GM19099 (cell line): Measurements from ENCODE around the gene ANK3.

ENCODE experiments used
- POLR2A ChIP-seq: IDR thresholded peaks from 3 replicates; pipeline ENCODE4 v1.6.1; 2011; ENCODE audit warnings: low read depth; ENCODE audit not compliant: insufficient read length; ENCODE audit errors: extremely low read depth

The ANK3 gene

DNA sequence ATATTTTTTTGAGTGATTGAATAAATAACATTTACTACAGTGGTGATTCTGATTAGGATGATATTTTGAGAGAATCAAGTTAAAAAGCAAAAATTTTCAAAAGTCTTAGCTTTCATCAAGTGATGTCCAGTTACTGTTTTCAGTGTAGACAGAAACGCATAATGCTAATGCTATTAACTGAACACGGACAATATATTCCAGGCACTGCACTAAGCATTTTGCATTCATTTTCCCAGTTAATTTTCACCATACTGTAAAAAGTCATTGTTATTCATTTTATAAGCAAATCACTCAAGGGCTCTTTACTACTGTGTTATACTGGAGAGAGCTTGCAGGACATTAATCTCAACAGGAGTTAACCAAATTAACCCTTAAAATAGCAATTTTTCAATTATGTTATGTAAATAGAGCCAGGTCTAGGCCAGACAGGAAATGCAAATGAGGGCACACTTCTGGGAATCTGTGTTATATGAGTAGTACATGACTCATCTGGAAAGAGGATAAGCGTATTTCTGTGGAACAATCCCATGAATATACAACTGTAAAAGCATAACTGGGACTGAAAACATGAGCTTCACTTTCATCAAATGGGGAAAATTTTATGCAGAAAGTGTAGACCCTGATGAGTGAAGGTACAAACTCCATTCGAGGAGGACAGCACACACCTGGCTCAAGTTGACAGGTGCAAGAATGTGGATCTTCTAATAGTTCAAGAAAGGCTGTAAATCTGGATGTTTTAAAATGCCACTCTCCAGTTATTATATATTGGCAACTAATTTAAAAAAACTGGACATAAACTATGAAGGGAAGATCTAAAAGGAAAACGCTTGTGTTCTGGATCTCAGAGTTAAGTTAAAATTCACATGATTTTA, 75.4 kb downstream of the ANK3 start:
- TF ChIP-seq POLR2A = no peak

DNA sequence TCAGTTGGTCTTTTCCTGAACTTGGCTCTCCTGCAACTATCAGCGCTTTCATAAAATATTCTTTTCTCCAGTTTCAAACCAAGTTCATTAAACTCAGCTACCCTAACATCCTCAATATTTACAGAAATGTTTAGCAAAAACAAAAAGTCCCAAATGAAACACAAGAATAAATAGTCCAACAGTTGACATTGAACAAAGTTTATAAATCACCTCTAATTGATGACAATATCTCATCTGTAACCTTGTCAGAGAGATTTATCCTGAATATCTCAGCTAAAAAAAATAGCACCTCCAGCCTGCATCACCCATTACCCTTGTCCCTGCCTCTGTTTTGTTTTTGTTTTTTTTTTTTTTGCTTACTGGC, 76.1 kb downstream of the ANK3 start:
- TF ChIP-seq POLR2A = no peak

DNA sequence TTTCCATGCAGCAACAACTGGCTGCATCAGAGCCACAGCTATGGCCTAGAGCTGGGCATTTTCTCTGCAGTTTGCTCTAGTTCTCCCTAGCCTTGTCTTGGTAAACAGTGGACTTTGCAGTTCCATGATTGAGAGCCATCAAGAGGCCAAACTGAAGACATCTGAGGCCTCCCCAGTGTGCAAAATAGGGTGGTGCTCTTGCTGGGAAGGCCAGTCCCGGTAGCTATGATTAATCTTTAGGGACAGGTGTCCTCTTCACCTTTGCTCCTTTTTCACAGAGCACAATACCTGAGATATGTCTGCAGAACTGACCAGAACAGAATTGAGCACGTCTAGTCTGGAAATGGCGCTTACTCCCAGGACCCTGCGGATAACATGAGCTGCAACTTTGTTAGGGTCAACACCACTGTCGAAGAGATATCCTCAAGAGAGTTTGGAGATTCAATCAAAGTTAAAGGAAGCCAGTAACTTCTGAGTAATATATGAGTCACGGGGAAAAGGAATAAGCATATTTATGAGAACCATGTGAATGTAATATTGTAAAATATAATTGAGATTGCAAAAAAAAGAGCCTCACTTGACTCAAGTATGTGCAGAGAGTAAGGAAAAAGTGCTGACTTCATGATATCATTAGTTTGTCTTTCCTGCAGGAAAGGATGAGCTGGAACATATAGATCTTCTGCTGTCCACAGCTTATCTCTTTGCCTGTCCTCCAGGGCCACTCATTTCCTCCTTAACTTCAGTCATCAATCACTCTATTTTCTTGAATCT, 76.7 kb downstream of the ANK3 start:
- TF ChIP-seq POLR2A = no peak

DNA sequence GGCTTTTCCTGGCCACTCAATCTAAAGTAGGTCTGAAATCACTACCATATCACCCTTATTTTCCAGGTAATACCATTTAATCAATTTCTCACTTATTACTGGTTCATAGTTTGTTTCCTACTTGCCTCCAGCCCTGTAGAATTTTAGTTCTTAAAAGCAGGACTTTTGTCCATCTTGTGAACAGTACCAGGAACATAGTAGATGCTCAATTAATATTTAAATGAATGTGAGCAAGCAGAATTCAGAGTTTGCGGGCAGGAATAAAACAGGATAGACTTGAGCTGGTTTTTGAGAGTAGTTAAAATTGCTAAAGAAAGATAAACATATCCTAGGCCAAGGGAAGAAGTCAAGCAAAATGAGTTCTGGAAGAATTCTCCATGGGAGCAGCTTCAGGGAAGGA, 77.9 kb downstream of the ANK3 start:
- no peak for TF ChIP-seq POLR2A

DNA sequence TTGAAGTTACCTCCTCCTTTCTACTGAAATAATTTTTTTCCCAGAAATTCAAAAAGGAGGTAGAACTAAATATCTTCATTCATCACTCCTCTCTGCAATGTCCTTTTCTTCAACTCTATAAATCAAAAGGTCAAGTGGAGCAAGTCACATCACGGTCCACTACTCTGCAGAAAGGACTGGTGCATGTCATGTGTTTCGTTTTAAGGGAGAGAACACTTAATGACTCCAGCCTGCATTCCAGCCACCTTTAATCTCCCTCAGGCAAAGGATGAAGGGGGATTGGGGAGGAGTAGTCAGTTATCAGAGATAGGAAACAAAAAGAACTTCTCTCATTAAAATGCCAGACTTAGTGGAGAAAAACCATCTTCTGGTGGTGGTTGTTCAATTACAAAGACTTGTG, 78.9 kb downstream of the ANK3 start:
- TF ChIP-seq POLR2A = no peak

DNA sequence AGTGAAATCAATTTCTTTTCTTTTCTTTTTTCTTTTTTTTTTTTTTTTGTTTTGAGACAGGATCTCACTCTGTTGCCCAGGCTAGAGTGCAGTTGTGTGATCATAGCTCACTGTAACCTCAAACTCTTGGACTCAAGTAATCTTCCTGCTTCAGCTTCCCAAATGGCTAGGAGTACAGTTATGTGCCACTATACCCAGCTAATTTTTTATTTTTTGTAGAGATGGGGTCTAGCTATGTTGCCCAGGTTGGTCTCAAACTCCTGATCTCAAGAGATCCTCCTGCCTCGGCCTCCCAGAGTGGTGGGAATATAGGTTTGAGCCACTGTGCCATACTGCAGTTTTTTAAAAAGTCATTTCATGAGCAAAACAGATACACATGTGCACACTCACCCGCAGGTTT, 79.8 kb downstream of the ANK3 start:
- TF ChIP-seq POLR2A = no peak

DNA sequence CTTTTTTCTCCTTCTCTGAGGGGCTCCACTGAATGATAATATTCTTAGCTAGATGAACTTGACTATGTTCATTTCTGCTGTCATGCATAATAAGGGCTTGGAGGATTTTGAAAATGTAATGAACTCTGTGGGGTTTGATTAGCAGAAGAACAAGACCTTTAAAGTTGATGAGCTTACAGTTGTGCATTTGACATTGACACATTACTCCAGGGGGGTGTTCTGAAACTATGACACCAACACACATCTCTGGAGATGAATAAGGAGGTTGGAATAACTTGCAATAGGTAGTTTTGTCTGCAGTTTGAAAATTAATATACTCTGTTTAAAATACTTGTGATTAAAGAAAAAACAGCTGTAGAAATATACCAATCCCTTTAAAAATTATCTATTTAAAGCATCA, 80.3 kb downstream of the ANK3 start:
- TF ChIP-seq POLR2A = no peak

DNA sequence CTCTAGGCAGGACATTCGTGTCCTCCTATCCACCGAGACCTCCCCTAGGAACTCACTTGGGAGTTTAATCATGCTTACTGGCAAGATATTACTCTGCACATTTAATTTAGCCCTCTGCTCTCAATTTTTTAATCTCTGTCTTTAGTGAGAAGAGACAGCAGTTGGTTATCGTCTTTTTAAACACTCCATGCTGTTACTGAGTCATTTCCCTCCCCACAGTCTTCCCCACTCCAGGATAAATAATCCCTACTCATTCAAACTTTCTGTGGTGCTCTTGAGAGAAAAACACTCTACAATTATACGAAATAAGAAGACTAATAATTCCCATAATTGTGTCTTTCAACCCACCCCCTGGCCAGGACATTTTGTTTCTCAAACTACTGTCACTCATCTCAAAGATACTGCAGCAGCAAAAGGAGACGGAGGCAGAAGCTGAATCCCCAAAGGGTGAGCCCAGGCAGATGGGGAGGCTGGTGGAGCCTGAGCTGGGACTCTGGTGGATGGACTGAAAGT, 84.2 kb downstream of the ANK3 start:
- no peak for TF ChIP-seq POLR2A

DNA sequence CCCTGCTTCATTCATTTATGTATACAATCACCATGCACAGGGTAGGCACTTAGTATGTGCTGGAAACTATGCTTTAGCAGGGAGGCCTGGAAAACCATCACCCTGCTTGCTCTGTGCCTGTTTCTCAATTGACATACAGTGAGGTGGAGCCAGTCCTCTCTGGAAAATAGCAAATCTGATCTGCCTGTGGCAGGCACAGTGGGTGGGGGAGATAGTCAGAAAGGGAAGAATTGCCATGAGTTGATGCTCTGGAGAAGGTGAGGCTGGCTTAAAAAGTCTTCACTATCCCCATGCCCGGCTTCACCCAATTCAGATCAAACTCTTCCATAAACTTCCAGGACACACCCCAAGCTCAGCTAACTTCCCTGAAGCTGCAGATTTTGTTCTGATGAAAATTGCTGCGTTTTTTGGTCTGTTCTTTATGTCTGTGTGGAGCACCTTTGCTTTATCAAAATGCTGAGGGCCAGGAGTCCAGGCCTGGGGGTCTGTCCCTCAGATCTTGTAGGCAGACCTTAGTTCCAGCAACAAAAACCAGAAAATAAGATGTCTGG, 84.8 kb downstream of the ANK3 start:
- no peak for TF ChIP-seq POLR2A

DNA sequence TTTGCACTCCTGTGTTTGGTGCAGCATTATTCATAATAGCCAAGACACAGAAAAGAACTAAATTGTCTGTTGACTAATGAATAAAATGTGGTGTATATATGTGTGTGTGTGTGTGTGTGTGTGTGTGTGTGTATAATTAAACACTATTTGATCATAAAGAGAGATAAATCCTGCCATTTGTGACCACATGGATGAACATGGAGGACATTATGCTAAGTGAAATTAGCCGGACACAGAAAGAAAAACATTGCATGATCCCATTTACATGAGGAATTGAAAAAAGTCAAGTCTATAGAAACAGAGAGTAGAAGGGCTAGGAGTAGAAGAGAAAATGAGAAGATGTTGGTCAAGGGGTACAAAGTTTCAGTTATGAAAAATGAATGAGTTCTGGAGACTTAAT, 85.9 kb downstream of the ANK3 start:
- no peak for TF ChIP-seq POLR2A

DNA sequence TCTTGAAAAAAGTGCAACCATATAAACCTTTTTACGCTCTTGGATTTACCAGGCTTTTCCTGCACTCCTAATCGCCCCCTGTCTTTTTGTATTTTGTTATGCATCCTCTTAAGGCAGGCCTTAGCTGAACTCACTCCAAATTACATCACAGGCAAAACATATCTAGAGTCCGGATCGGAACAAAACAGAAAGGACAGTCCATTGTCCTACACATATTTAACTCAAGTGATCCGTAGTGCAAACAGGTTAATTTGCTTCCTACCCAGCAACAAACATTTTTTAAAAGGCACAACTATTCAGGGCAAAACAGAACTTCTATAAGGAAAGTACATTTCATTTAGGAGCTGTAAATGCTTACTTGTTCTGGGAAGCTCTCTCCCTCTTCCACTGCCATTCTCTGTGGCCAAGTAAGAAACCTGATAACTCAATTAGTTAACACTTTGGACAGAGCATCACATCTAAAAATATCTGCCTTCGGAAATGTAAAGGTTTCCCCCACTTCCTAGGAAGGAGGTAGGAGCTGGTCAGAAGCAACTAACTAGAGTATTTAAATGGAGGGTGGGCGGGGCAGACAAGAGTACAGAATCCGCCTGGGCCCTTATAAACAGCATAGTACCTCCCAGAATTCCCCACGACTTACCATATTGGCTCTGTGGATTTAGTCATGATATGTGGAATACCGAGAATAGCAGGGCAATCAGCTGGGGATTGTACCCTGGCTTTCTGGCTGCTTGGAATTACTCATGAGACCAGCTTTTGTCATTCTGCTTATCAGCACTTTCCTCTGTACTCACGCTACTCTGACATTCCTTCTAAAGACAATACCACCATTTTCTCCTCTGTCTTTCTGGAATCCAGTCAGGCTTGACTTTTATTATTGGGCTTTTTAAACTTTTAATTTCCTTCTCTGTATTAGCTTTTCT, 89.5 kb downstream of the ANK3 start:
- TF ChIP-seq POLR2A = no peak

DNA sequence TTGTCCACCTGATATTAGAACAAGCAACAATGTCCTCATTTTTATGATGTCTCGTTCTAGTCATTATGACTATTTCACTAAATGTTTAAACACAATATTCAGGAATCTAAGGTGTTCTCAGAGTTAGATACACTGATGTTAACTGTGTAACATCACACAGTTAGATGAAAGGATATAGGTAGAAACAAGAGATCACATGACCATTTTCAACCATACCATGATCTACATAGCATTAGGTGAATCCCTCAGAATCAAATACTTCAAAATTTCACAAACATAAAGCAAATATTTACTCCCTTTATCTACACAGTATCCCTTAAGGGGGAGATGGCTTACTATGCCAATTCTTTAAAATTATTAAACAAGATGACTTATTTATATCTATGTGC, 90.3 kb downstream of the ANK3 start:
- no peak for TF ChIP-seq POLR2A

DNA sequence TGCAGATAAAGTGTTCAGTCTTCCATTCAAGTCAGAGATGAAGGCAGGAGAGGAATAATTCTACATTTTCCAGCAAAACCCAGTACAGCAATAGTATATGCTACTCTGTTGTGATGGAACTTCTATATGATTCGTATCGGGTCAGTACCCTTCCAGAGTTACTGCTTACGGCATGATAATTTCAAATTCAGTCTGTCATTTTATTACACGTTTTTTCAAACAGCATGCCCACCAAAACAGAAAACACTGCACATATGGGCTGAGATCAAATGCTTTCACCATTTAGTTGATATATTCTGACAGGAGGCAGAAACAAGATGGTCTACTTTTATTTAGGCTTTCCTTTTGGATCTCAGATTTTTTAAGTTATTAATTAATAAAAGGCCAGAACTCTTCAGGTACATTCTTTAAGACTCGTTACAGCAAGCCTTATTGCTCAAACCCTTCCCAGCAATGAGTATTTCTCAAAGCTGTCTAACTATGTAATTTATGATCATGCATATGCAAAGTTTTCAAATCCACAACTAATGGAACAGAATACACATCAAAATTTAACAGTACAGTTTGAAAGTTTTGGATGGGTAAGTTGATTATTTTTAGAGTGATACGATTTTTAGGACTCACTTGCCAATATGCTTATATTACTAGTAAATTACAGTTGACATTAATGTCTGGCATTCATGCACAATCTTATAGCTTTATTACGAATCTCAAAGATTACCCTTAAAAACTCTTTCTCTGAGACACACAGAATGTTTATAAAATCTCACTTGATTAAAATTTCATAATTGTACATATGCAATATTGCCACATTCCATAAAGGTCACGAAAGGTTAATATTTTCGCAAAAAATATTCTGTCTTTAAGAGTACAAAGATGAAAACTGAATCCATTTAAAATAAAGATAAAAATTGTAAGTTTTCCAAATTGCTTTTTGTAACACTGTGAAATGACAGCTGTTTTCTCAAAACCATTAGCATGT, 91.0 kb downstream of the ANK3 start:
- TF ChIP-seq POLR2A = no peak

DNA sequence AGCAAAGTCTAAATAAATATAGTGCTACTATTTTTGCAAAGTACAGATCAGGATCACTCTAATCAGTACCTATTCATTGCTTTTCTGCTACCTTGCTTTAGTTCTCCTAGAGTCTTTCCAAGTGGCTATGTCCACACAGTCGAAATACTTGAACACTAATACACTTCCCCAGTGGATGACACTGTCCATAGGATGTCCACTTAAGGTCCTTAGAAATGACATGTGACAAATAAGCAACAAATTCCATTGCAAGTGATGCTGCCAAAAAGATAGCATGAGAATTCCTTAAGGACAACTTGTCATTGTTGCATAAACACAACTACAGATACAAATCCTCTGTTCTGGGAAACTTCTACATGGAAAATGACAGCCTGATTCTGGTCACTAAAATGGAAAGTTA, 93.6 kb downstream of the ANK3 start:
- no peak for TF ChIP-seq POLR2A
